Esophagus muscularis mucosa (tissue), 4 donors: Measurements from ENCODE around the gene PRKCG. TPM values are rescaled to one million over a fixed set of nuclear protein-coding genes. Genes with fewer than 3 reads are reported as not detected.

Source experiments
- DNase-seq: peaks from one replicate; pipeline ENCODE4 v3.0.0-alpha.2; 2017; ENCODE audit errors: extremely low spot score
- H3K27ac ChIP-seq, 4 donors: fragments of 200-600 bp; sonication (generic); replicated peaks in 1 of 4; 1 replicate in 3 of 4; 2 replicates in 1 of 4; pipeline ENCODE4 v1.5.1; 2016 to 2019; ENCODE audit warnings: mild to moderate bottlenecking in 1 of 4
- H3K27me3 ChIP-seq, 4 donors: fragments of 200-600 bp; sonication (generic); one replicate each; pipeline versions ENCODE4 v1.5.1 to v1.6.0; 2016 to 2019
- H3K36me3 ChIP-seq, 4 donors: fragments of 200-600 bp; sonication (generic); one replicate each; pipeline ENCODE4 v1.5.1; 2016 to 2019
- H3K4me1 ChIP-seq, 4 donors: fragments of 200-600 bp; sonication (generic); one replicate each; pipeline ENCODE4 v1.5.1; 2016 to 2019
- H3K4me3 ChIP-seq, 4 donors: fragments of 200-600 bp; sonication (generic); 1 replicate in 2 of 4; 2 replicates in 2 of 4; pipeline ENCODE4 v1.5.1; 2016 to 2019; ENCODE audit warnings: mild to moderate bottlenecking in 4 of 4, moderate library complexity in 1 of 4
- H3K9me3 ChIP-seq, 4 donors: fragments of 200-600 bp; sonication (generic); 1 replicate in 3 of 4; 2 replicates in 1 of 4; pipeline ENCODE4 v1.5.1; 2016 to 2019
- EP300 ChIP-seq: sonication (generic); formaldehyde crosslinking; IDR thresholded peaks from one replicate; pipeline ENCODE4 v1.6.1; 2017; ENCODE audit warnings: antibody characterized with exemption
- POLR2A ChIP-seq: fragments of 450-650 bp; IDR thresholded peaks from one replicate; pipeline ENCODE4 v1.6.1; 2017; ENCODE audit warnings: antibody characterized with exemption, moderate library complexity, mild to moderate bottlenecking, low read depth
- POLR2AphosphoS5 ChIP-seq, 2 donors: sonication (generic); formaldehyde crosslinking; IDR thresholded peaks; one replicate each; pipeline ENCODE4 v1.6.1; 2017; ENCODE audit warnings: antibody characterized with exemption in 2 of 2
- WGBS: methylation state at CpG from one replicate; pipeline ENCODE4 v1.1.5; 2018; 5-methylcytosine and 5-hydroxymethylcytosine counted together
- intact Hi-C: fragments of 100-400 bp; cut with DNase I; formaldehyde crosslinking; loops from one replicate; pipeline ENCODE4 v1.15.1; 2023
- total RNA-seq, 4 donors: library from RNA; depleted of rRNA; stranded (reverse); fragments of >200 nt; gene quantifications; one replicate each; pipeline versions ENCODE4 v1.1.0 to v1.2.1, GENCODE V29; 2016
- TF ChIP-seq, protein P1 (sequence below), 3 experiments: fragments of 200-600 bp in 2 of 3; fragments of 450-650 bp in 1 of 3; sonication (generic) in 2 of 3; IDR thresholded peaks; one replicate each; pipeline ENCODE4 v1.5.1; 2017 to 2019; ENCODE audit warnings: antibody characterized with exemption in 3 of 3, mild to moderate bottlenecking in 2 of 3, moderate library complexity in 1 of 3

PRKCG gene
- total RNA-seq, 4 donors from 2014 or later: not detected

DNA sequence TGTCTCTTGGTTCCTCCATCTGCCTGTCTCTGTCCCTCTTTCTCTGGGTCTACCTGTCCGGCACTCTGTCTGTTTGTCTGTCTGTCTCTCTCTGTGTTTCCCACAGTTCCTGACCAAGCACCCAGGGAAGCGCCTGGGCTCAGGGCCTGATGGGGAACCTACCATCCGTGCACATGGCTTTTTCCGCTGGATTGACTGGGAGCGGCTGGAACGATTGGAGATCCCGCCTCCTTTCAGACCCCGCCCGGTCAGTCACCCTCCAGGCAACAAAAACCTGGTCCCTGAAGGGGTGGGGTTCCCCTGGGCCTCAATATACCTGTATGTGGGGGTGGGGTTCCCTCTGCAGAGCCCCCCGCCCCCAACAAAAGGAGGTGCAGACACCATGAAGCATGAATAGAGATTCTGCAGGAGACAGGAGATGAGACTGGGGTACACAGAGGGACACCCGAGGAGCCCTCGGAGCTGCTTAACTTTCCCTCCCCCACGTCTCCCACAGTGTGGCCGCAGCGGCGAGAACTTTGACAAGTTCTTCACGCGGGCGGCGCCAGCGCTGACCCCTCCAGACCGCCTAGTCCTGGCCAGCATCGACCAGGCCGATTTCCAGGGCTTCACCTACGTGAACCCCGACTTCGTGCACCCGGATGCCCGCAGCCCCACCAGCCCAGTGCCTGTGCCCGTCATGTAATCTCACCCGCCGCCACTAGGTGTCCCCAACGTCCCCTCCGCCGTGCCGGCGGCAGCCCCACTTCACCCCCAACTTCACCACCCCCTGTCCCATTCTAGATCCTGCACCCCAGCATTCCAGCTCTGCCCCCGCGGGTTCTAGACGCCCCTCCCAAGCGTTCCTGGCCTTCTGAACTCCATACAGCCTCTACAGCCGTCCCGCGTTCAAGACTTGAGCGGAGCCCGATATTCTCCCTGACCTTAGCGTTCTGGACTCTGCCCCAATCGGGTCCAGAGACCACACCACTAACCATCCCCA is 24.5 kb downstream of the PRKCG start:
- H3K27me3 ChIP-seq: peaks cover 0 to 98% (median 47%) of the 10 kb centered on the region in 4 donors
- TF ChIP-seq, protein P1, sequence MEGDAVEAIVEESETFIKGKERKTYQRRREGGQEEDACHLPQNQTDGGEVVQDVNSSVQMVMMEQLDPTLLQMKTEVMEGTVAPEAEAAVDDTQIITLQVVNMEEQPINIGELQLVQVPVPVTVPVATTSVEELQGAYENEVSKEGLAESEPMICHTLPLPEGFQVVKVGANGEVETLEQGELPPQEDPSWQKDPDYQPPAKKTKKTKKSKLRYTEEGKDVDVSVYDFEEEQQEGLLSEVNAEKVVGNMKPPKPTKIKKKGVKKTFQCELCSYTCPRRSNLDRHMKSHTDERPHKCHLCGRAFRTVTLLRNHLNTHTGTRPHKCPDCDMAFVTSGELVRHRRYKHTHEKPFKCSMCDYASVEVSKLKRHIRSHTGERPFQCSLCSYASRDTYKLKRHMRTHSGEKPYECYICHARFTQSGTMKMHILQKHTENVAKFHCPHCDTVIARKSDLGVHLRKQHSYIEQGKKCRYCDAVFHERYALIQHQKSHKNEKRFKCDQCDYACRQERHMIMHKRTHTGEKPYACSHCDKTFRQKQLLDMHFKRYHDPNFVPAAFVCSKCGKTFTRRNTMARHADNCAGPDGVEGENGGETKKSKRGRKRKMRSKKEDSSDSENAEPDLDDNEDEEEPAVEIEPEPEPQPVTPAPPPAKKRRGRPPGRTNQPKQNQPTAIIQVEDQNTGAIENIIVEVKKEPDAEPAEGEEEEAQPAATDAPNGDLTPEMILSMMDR (IDR thresholded peaks at IDR 0.05): peak; percentile 54 to 96 (median 73)
- no peak for TF ChIP-seq EP300
- no peak for DNase-seq
- H3K4me3 ChIP-seq: peak overlapping the region in 1 of 4 donors; percentile 6
- intact Hi-C loops: loop anchor here (5.0 to 10.0 kb wide), 2 partner anchors 62 to 116 kb away; no protein-coding TSS in a partner anchor
- H3K27ac ChIP-seq: no peak overlapping the region
- no peaks in the 10 kb centered on the region for H3K36me3 ChIP-seq
- H3K9me3 ChIP-seq: no peaks in the 10 kb centered on the region
- peaks cover 8 to 38% (median 33%) of the 10 kb centered on the region in 4 donors for H3K4me1 ChIP-seq
- 33% methylated on average over 16 of the region's 48 CpGs for WGBS

DNA sequence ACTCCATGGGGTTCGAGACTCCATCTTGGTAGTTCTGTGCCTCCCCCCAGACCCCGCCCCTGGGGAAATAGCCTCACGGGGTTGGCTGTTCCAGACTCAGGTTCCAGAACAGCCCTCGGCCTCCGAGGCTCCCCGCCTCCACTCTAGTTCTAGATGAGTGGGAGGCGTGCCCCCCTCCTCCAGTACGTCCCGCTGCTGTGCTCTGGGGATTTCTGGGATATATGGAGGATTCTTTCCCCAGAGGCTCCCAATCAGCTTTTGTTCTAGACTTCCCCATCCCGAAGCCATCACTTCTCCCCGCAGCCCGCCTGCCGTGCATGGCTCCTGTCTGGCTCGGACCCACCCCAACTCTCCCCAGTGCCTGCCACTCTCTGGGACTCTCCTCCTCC is 25.2 kb downstream of the PRKCG start:
- Histone ChIP-seq H3K4me1 (peaks cover 8 to 38% (median 33%) of the 10 kb centered on the region in 4 donors), H3K36me3 (no peaks in the 10 kb centered on the region), H3K27me3 (peaks cover 0 to 98% (median 52%) of the 10 kb centered on the region in 4 donors), H3K27ac (no peak overlapping the region), H3K4me3 (no peak overlapping the region), H3K9me3 (no peaks in the 10 kb centered on the region)
- intact Hi-C loops: loop anchor here (5.0 to 10.0 kb wide), 2 partner anchors 62 to 115 kb away; no protein-coding TSS in a partner anchor
- no peak for DNase-seq
- TF ChIP-seq POLR2AphosphoS5 (IDR thresholded peaks at IDR 0.05): no peak
- TF ChIP-seq POLR2A: no peak
- no peak for TF ChIP-seq EP300
- TF ChIP-seq, protein P1 (IDR thresholded peaks at IDR 0.05): no peak
- 34% methylated on average over 12 of the region's 14 CpGs for WGBS

DNA sequence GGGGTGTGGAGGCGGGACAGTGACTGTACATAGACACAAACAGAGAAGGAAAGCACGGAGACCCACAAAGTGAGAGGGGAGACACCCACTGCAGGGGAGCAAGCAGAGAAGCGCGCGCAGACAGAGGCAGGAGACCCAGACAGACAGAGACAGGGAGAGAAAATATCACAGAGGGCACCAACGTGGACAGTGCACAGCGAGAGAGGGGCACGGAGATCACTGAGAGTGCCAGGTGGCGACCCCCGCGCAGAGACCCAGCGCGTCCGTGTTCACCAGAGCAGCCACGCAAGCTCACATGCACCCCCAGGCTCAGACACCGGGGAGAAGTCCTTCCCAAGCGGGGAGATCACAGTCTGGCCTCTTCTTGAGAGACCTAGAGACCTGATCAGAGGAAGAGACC is 25.7 kb downstream of the PRKCG start:
- intact Hi-C loops: loop anchor here (5.0 to 10.0 kb wide), 2 partner anchors 63 to 115 kb away; no protein-coding TSS in a partner anchor

DNA sequence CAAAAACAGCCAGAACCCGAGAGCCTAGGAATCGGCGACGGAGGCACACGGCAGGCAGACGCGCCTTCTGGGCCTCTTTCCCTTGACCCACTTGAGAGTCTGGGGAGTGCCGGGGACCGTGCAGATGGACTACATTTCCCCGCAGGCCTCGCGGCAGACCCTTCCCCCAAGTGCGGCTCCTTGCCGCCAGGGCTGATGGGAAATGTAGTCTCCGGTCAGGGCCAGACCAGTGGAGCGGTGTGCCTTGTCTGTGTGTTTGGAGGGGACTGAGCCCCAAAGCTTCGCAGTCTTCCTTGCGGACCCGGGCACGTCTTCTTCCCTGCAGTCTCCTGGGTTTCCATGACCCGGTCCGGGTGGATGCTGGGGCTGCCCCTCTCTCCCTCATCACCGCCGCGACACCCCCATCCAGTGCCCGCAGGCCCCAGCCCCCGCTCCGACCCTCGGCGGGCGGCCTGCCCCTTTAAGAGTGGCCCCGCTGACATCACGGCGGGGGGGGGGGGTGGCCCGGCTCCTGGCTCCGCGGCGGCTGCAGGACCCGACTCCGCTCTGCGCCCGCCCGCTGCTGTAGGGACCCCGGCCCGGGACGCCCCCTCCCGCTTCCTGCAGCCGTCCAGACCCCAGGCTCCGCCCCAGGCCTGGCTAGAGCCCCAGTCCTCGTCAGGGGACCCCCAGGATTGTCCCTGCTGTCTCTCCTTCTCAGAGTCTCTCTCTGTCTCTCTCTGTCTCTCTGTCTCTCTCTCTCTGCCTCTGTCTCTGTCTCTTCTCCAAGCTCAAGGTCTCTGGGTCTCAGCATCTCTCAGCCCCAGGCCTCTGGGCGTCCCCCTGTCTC is 26.3 kb downstream of the PRKCG start:
- intact Hi-C loops: loop anchor here (5.0 to 10.0 kb wide), 2 partner anchors 64 to 114 kb away; no protein-coding TSS in a partner anchor
- TF ChIP-seq EP300: no peak
- WGBS: 2% methylated on average over 15 of the region's 51 CpGs
- no peak for DNase-seq
- peaks cover 8 to 38% (median 33%) of the 10 kb centered on the region in 4 donors for H3K4me1 ChIP-seq
- H3K27ac ChIP-seq: no peak overlapping the region
- peak overlapping the region; percentile 15 to 32 (median 21) for H3K4me3 ChIP-seq
- peaks cover 0 to 98% (median 55%) of the 10 kb centered on the region in 4 donors for H3K27me3 ChIP-seq
- no peaks in the 10 kb centered on the region for H3K9me3 ChIP-seq
- H3K36me3 ChIP-seq: no peaks in the 10 kb centered on the region

More for the DNA sequence above, 25.7 kb downstream of the PRKCG start:
- Histone ChIP-seq H3K27ac (no peak overlapping the region), H3K9me3 (no peaks in the 10 kb centered on the region), H3K4me3 (peak overlapping the region in 2 of 4 donors; percentile 15 to 21), H3K27me3 (peaks cover 0 to 98% (median 52%) of the 10 kb centered on the region in 4 donors), H3K4me1 (peaks cover 8 to 38% (median 33%) of the 10 kb centered on the region in 4 donors), H3K36me3 (no peaks in the 10 kb centered on the region)
- no peak for TF ChIP-seq POLR2A
- TF ChIP-seq EP300: no peak
- TF ChIP-seq, protein P1 (IDR thresholded peaks at IDR 0.05): no peak
- TF ChIP-seq POLR2AphosphoS5 (IDR thresholded peaks at IDR 0.05): no peak
- 10% methylated on average over 9 of the region's 17 CpGs for WGBS
- no peak for DNase-seq
